ENCODE data around the gene ZNF70.
A peak's percentile ranks its signal among the peaks of the same experiment; 100 is the strongest.

ZNF70 gene

GRCh38 chr22:23756891-23757290 is 6.0 kb upstream of the ZNF70 start:
- H3K36me3 Mint-ChIP-seq (ENCODE audit: low read depth) = no peaks in the 10 kb centered on the region
- H3K4me3 Mint-ChIP-seq = no peak overlapping the region
- no peaks in the 10 kb centered on the region for H3K27me3 Mint-ChIP-seq
- no peaks in the 10 kb centered on the region for H3K9me3 Mint-ChIP-seq
- no peak for DNase-seq
- H3K27ac Mint-ChIP-seq = no peak overlapping the region
- peaks cover 4% of the 10 kb centered on the region for H3K4me1 Mint-ChIP-seq (ENCODE audit: low read depth)

GRCh38 chr22:23755711-23756110 is 4.8 kb upstream of the ZNF70 start:
- Mint-ChIP-seq H3K4me3 (no peak overlapping the region), H3K4me1 (ENCODE audit: low read depth) (peaks cover 8% of the 10 kb centered on the region), H3K27ac (no peak overlapping the region), H3K9me3 (no peaks in the 10 kb centered on the region), H3K36me3 (ENCODE audit: low read depth) (no peaks in the 10 kb centered on the region), H3K27me3 (no peaks in the 10 kb centered on the region)
- no peak for DNase-seq

GRCh38 chr22:23754980-23755636 is 4.2 kb upstream of the ZNF70 start:
- H3K4me1 Mint-ChIP-seq (ENCODE audit: low read depth) = peaks cover 14% of the 10 kb centered on the region
- no peak overlapping the region for H3K27ac Mint-ChIP-seq
- no peaks in the 10 kb centered on the region for H3K27me3 Mint-ChIP-seq
- H3K9me3 Mint-ChIP-seq = no peaks in the 10 kb centered on the region
- DNase-seq = no peak
- no peak overlapping the region for H3K4me3 Mint-ChIP-seq
- H3K36me3 Mint-ChIP-seq (ENCODE audit: low read depth) = peaks cover 4% of the 10 kb centered on the region

GRCh38 chr22:23754220-23754919 is 3.5 kb upstream of the ZNF70 start, which contains the start of gene VPREB3:
Gene VPREB3, minus strand, starts transcription at chr22:23754425. Its CDS starts 62 bp downstream, at chr22:23754363.
- Mint-ChIP-seq H3K4me3 (no peak within 1 kb of the TSS), H3K27ac (no peak within 1 kb of the TSS), H3K9me3 (no peaks in the 10 kb centered on the region), H3K4me1 (ENCODE audit: low read depth) (peaks cover 19% of the 10 kb centered on the region), H3K27me3 (no peaks in the 10 kb centered on the region), H3K36me3 (ENCODE audit: low read depth) (peaks cover 4% of the 10 kb centered on the region)
- no peak for DNase-seq

GRCh38 chr22:23753385-23753784 is 2.5 kb upstream of the ZNF70 start:
- Mint-ChIP-seq H3K4me3 (no peak overlapping the region), H3K9me3 (no peaks in the 10 kb centered on the region), H3K27ac (no peak overlapping the region), H3K27me3 (no peaks in the 10 kb centered on the region), H3K36me3 (ENCODE audit: low read depth) (peaks cover 4% of the 10 kb centered on the region), H3K4me1 (ENCODE audit: low read depth) (peaks cover 19% of the 10 kb centered on the region)
- DNase-seq = no peak

GRCh38 chr22:23752750-23753149 is 1.8 kb upstream of the ZNF70 start:
- H3K36me3 Mint-ChIP-seq (ENCODE audit: low read depth) = peaks cover 4% of the 10 kb centered on the region
- no peaks in the 10 kb centered on the region for H3K9me3 Mint-ChIP-seq
- DNase-seq = no peak
- peaks cover 19% of the 10 kb centered on the region for H3K4me1 Mint-ChIP-seq (ENCODE audit: low read depth)
- H3K27me3 Mint-ChIP-seq = no peaks in the 10 kb centered on the region
- H3K4me3 Mint-ChIP-seq = no peak overlapping the region
- no peak overlapping the region for H3K27ac Mint-ChIP-seq

- no peak for DNase-seq
- H3K9me3 Mint-ChIP-seq = no peaks in the 10 kb centered on the region
- peaks cover 4% of the 10 kb centered on the region for H3K36me3 Mint-ChIP-seq (ENCODE audit: low read depth)
- no peaks in the 10 kb centered on the region for H3K27me3 Mint-ChIP-seq
- peak overlapping the region; percentile 80 for H3K4me3 Mint-ChIP-seq
- H3K4me1 Mint-ChIP-seq (ENCODE audit: low read depth) = peaks cover 19% of the 10 kb centered on the region
- H3K27ac Mint-ChIP-seq = peak overlapping the region; percentile 83
These were observed 1.3 kb upstream of the ZNF70 start for GRCh38 chr22:23752090-23752691.

- peak overlapping the region; percentile 87 for H3K27ac Mint-ChIP-seq
- no peaks in the 10 kb centered on the region for H3K9me3 Mint-ChIP-seq
- H3K4me1 Mint-ChIP-seq (ENCODE audit: low read depth) = peaks cover 19% of the 10 kb centered on the region
These were observed 607 bp upstream of the ZNF70 start for GRCh38 chr22:23751441-23751996.

GRCh38 chr22:23750367-23750713 is 572 bp downstream of the ZNF70 start:
- peaks cover 19% of the 10 kb centered on the region for H3K4me1 Mint-ChIP-seq (ENCODE audit: low read depth)
- peak overlapping the region; percentile 83 for H3K4me3 Mint-ChIP-seq
- DNase-seq = no peak
- H3K36me3 Mint-ChIP-seq (ENCODE audit: low read depth) = peaks cover 6% of the 10 kb centered on the region
- H3K27ac Mint-ChIP-seq = peak overlapping the region; percentile 71
- H3K27me3 Mint-ChIP-seq = no peaks in the 10 kb centered on the region
- no peaks in the 10 kb centered on the region for H3K9me3 Mint-ChIP-seq

More at GRCh38 chr22:23751441-23751996, 607 bp upstream of the ZNF70 start:
- DNase-seq = no peak
- Mint-ChIP-seq H3K27me3 (no peaks in the 10 kb centered on the region), H3K4me3 (peak overlapping the region; percentile 80), H3K36me3 (ENCODE audit: low read depth) (peaks cover 4% of the 10 kb centered on the region)

- no peaks in the 10 kb centered on the region for H3K9me3 Mint-ChIP-seq
- H3K4me1 Mint-ChIP-seq (ENCODE audit: low read depth) = peaks cover 19% of the 10 kb centered on the region
- DNase-seq = no peak
- H3K27me3 Mint-ChIP-seq = no peaks in the 10 kb centered on the region
- peak overlapping the region; percentile 83 for H3K4me3 Mint-ChIP-seq
- H3K27ac Mint-ChIP-seq = no peak overlapping the region
- H3K36me3 Mint-ChIP-seq (ENCODE audit: low read depth) = peaks cover 11% of the 10 kb centered on the region
These were observed 1.0 kb downstream of the ZNF70 start for GRCh38 chr22:23749841-23750301.

- H3K9me3 Mint-ChIP-seq = no peaks in the 10 kb centered on the region
- DNase-seq = no peak
- no peak overlapping the region for H3K27ac Mint-ChIP-seq
- peaks cover 11% of the 10 kb centered on the region for H3K4me1 Mint-ChIP-seq (ENCODE audit: low read depth)
- H3K27me3 Mint-ChIP-seq = no peaks in the 10 kb centered on the region
- H3K4me3 Mint-ChIP-seq = no peak overlapping the region
- peaks cover 34% of the 10 kb centered on the region for H3K36me3 Mint-ChIP-seq (ENCODE audit: low read depth)
These were observed 5.1 kb downstream of the ZNF70 start for GRCh38 chr22:23745791-23746190.

- peaks cover 31% of the 10 kb centered on the region for H3K36me3 Mint-ChIP-seq (ENCODE audit: low read depth)
- H3K4me3 Mint-ChIP-seq = no peak overlapping the region
- H3K27me3 Mint-ChIP-seq = no peaks in the 10 kb centered on the region
- no peak for DNase-seq
- no peak overlapping the region for H3K27ac Mint-ChIP-seq
- H3K4me1 Mint-ChIP-seq (ENCODE audit: low read depth) = no peaks in the 10 kb centered on the region
- no peaks in the 10 kb centered on the region for H3K9me3 Mint-ChIP-seq
These were observed 6.4 kb downstream of the ZNF70 start for GRCh38 chr22:23744485-23744884.

- H3K27ac Mint-ChIP-seq = no peak overlapping the region
- H3K27me3 Mint-ChIP-seq = no peaks in the 10 kb centered on the region
- H3K4me3 Mint-ChIP-seq = no peak overlapping the region
- H3K36me3 Mint-ChIP-seq (ENCODE audit: low read depth) = peaks cover 31% of the 10 kb centered on the region
- DNase-seq = no peak
- no peaks in the 10 kb centered on the region for H3K9me3 Mint-ChIP-seq
- H3K4me1 Mint-ChIP-seq (ENCODE audit: low read depth) = no peaks in the 10 kb centered on the region
These were observed 6.9 kb downstream of the ZNF70 start for GRCh38 chr22:23744001-23744400.

GRCh38 chr22:23743303-23743705 is 7.6 kb downstream of the ZNF70 start:
- no peak overlapping the region for H3K27ac Mint-ChIP-seq
- peaks cover 31% of the 10 kb centered on the region for H3K36me3 Mint-ChIP-seq (ENCODE audit: low read depth)
- H3K4me1 Mint-ChIP-seq (ENCODE audit: low read depth) = no peaks in the 10 kb centered on the region
- H3K4me3 Mint-ChIP-seq = no peak overlapping the region
- no peaks in the 10 kb centered on the region for H3K9me3 Mint-ChIP-seq
- H3K27me3 Mint-ChIP-seq = no peaks in the 10 kb centered on the region
- DNase-seq = no peak

Data from activated T-cell treated with anti-CD3 and anti-CD28 coated beads, Interleukin-2, amount 50 U/mL, for 24 hours (primary cell).